WI38 (cell line): ENCODE results near the gene PCDH12.
A peak's percentile ranks its signal among the peaks of the same experiment; 100 is the strongest.

ENCODE experiments used
- H3K4me3 ChIP-seq: 2 replicates; pipeline ENCODE4 v1.5.1; 2011; ENCODE audit warnings: low read depth, mild to moderate bottlenecking, control low read depth, low read length
- CTCF ChIP-seq: IDR thresholded peaks from 2 replicates; pipeline ENCODE4 v1.5.1; 2012; ENCODE audit warnings: low read depth, mild to moderate bottlenecking, control low read depth, low read length

Gene PCDH12

DNA sequence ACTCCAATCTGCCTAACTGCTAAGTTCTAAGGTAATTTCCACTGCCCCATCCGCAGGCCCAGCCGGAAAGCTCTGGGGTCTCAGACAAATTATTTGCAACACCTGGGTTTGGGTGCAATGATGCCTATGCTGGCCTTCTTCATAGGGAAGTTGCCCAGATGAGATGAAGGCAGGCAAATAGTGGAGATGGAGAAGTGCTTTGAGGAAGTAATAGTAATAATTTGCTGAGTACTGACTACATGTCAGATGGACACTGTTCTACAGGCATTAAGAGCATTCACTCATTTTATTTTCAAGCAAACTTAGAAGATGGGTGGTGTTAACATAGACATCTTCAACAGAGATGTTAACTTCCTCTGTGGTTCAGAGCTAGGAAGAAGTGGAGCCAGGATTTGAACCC, 3.8 kb downstream of the PCDH12 start:
- no peak overlapping the region for H3K4me3 ChIP-seq
- no peak for TF ChIP-seq CTCF

GRCh38 chr5:141952020-141952419, 6.0 kb downstream of the PCDH12 start:
- TF ChIP-seq CTCF, result no peak
- H3K4me3 ChIP-seq, result no peak overlapping the region

GRCh38 chr5:141951332-141951781, 6.6 kb downstream of the PCDH12 start:
- no peak overlapping the region for H3K4me3 ChIP-seq
- 0 out of 2 replicates have a peak, but pooled peaks have one; percentile 28 for TF ChIP-seq CTCF

- H3K4me3 ChIP-seq, result no peak overlapping the region
- TF ChIP-seq CTCF, result no peak
Observed at GRCh38 chr5:141950207-141951005, 7.6 kb downstream of the PCDH12 start.

DNA sequence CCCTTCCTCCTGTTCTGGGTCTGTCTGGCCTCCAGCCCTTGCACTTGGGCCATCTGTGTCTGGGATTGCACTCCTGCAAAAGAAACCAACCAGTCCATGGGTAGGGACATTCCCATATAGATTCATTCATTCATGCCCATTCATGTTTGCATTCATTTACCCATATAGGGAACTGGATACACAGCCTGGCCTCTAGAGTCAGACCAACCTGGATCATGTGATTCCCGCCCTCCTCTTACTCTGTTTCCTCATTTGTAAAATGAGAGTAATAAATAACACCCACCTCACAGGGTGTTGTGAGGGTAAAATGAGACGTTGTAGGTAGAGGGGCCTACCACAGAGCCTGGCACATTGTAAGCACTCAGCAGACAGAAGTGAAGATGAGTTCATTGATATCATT, 8.5 kb downstream of the PCDH12 start:
- TF ChIP-seq CTCF, result no peak
- no peak overlapping the region for H3K4me3 ChIP-seq

DNA sequence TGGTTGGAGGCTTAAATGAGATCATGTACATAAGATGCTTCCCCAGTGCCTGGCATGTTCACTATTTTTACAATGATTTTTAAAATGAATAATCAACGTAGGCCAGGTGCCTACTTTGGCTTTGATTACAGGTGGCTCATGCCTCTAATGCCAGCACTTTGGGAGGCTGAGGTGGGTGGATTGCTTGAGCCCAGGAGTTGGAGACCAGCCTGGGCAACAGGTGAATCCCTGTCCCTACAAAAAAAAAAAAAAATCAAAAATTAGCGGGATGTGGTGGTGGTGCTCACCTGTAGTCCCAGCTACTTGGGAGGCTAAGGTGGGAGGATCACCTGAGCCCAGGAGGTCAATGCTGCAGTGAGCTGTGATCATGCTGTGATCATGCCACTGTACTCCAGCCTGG, 9.2 kb downstream of the PCDH12 start:
- no peak for TF ChIP-seq CTCF
- no peak overlapping the region for H3K4me3 ChIP-seq

DNA sequence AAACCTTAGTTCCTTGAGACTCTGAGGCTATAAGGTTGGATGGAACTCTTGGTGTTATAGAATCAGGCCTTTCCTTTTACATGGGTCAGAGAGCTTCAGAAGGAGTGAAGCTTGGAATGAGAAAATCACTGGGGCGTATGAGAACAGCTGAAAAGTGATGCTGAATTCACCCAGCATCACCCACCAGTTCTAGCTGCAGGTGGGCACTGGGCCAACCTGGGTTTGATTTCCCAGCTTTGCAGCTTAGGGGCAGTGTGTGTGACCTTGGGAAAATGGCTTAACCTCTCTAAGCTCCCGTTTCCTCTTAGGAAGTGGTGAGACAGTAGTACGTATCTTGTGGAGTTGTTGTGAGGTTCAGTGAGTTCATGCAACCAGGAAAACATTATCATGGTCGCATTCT, 10.7 kb downstream of the PCDH12 start:
- no peak overlapping the region for H3K4me3 ChIP-seq
- TF ChIP-seq CTCF, result no peak
